HCT116 (cell line): ENCODE measurements around the gene TIGD4.

ENCODE experiments used
- CTCF ChIP-seq, 3 experiments: fragments of 200-600 bp in 1 of 3; sonication (generic) in 1 of 3; IDR thresholded peaks in 2 of 3; conservative IDR thresholded peaks in 1 of 3; 2 replicates each; pipeline ENCODE4 v1.5.1; 2012 to 2017; ENCODE audit warnings: low read depth in 2 of 3, low read length in 2 of 3, antibody characterized with exemption in 1 of 3, borderline replicate concordance in 1 of 3, control low read depth in 1 of 3, mild to moderate bottlenecking in 1 of 3, mixed read lengths in 1 of 3, mixed run types in 1 of 3, moderate library complexity in 1 of 3; ENCODE audit not compliant: insufficient read depth in 1 of 3
- MAX ChIP-seq: IDR thresholded peaks from 2 replicates; pipeline ENCODE4 v1.6.1; 2012
- POLR2A ChIP-seq: IDR thresholded peaks from 2 replicates; pipeline ENCODE4 v1.7.0; 2011; ENCODE audit warnings: borderline replicate concordance; ENCODE audit not compliant: insufficient read depth, insufficient read length; ENCODE audit errors: extremely low read depth
- POLR2AphosphoS5 ChIP-seq: IDR thresholded peaks from 2 replicates; pipeline ENCODE4 v1.6.1; 2011; ENCODE audit warnings: mild to moderate bottlenecking, low read depth, low read length, moderate library complexity
- SIN3A ChIP-seq: IDR thresholded peaks from 2 replicates; pipeline ENCODE4 v1.6.1; 2012; ENCODE audit warnings: low read depth
- SP1 ChIP-seq: IDR thresholded peaks from 2 replicates; pipeline ENCODE4 v1.6.1; 2012; ENCODE audit warnings: low read depth
- SRF ChIP-seq: IDR thresholded peaks from 2 replicates; pipeline ENCODE4 v1.6.1; 2012; ENCODE audit warnings: low read depth
- ZBTB33 ChIP-seq: IDR thresholded peaks from 2 replicates; pipeline ENCODE4 v1.6.1; 2011; ENCODE audit warnings: mild to moderate bottlenecking, low read length, moderate library complexity; ENCODE audit not compliant: insufficient replicate concordance; ENCODE audit errors: extremely low read depth
- ZNF274 ChIP-seq: fragments of 200-500 bp; sonication (Bioruptor generic); IDR thresholded peaks from 2 replicates; pipeline ENCODE4 v1.6.1; 2014; ENCODE audit warnings: mild to moderate bottlenecking, low read depth, low read length, inconsistent platforms

- TF ChIP-seq SP1 (no peak), CTCF (IDR thresholded peaks at IDR 0.05 in 2 of 3, conservative IDR thresholded peaks at IDR 0.05 in 1 of 3; ENCODE audit: borderline replicate concordance in 1 of 3, insufficient read depth in 1 of 3, low read depth in 2 of 3, low read length in 2 of 3) (no peak), ZBTB33 (no peak), POLR2A (no peak), POLR2AphosphoS5 (no peak), SIN3A (no peak), MAX (no peak), ZNF274 (no peak), SRF (no peak)
Measured at GRCh38 chr4:152815078-152815477, 35.5 kb upstream of the TIGD4 start.
